GM12878 (cell line): ENCODE results near the gene SLC15A4. TPM values are rescaled to one million over a fixed set of nuclear protein-coding genes. Genes with fewer than 3 reads are reported as not detected.

ENCODE experiments used
- ATAC-seq: fragments of 200-7000 bp; cut with Tn5 transposase; 3 replicates; pipeline ENCODE4 v1.9.1; 2020; ENCODE audit warnings: mild to moderate bottlenecking, moderate library complexity
- BruUV-seq: library from RNA; stranded (reverse); fragments of 400-500 nt; replicated peaks from 2 replicates; lab custom pipeline; 2021; lab: Mats Ljungman, UMichigan
- CTCF ChIA-PET: fragments of 300-600 bp; sonication (Branson Sonifier 250); formaldehyde crosslinking; extraction: SDS; loops from one replicate; lab custom pipeline; 2021; ENCODE audit warnings: inconsistent platforms; lab: Yijun Ruan, JAX
- POLR2A ChIA-PET: fragments of 350-600 bp; formaldehyde crosslinking; extraction: SDS; loops from one replicate; lab custom pipeline; 2021; ENCODE audit warnings: inconsistent platforms; lab: Charles Lee
- RAD21 ChIA-PET: fragments of 300-600 bp; sonication (Branson Sonifier 250); formaldehyde crosslinking; loops from one replicate; lab custom pipeline; 2023; ENCODE audit warnings: antibody characterized with exemption; ENCODE audit not compliant: unreplicated experiment; lab: Charles Lee
- SMC1A ChIA-PET: fragments of 300-600 bp; sonication (Branson Sonifier 250); formaldehyde crosslinking; loops from one replicate; lab custom pipeline; 2023; ENCODE audit not compliant: unreplicated experiment, uncharacterized antibody; lab: Charles Lee
- DNase-seq: peaks from one replicate; pipeline ENCODE4 v3.0.0-alpha.2; 2011; ENCODE audit warnings: low read depth, low spot score
- FAIRE-seq: peaks from 3 replicates; lab custom pipeline; 2011; peaks lifted over from hg19 to GRCh38; lab: Jason Lieb, UNC
- H2AFZ ChIP-seq: 2 replicates; pipeline ENCODE4 v1.6.0; 2011; ENCODE audit warnings: low read depth, low read length, control low read depth; ENCODE audit not compliant: control insufficient read depth
- H3K27ac ChIP-seq: 2 replicates; pipeline ENCODE4 v1.5.1; 2011; ENCODE audit warnings: control low read depth; ENCODE audit not compliant: control insufficient read depth, insufficient read depth
- H3K27me3 ChIP-seq, 2 experiments: replicated peaks in 1 of 2; 2 replicates each; pipeline versions ENCODE4 v1.6.0 to v1.6.1; 2011; ENCODE audit warnings: low read length in 1 of 2; ENCODE audit not compliant: control insufficient read depth in 2 of 2, insufficient read depth in 2 of 2
- H3K36me3 ChIP-seq, 2 experiments: 2 replicates each; pipeline ENCODE4 v1.5.1; 2011; ENCODE audit warnings: low read length in 1 of 2; ENCODE audit not compliant: control insufficient read depth in 2 of 2, insufficient read depth in 2 of 2
- H3K4me1 ChIP-seq: 2 replicates; pipeline ENCODE4 v1.6.1; 2011; ENCODE audit warnings: mild to moderate bottlenecking, low read length, moderate library complexity, mixed read lengths; ENCODE audit not compliant: control insufficient read depth, insufficient read depth
- H3K4me2 ChIP-seq: 2 replicates; pipeline ENCODE4 v1.6.0; 2011; ENCODE audit warnings: control low read depth; ENCODE audit not compliant: control insufficient read depth, insufficient read depth
- H3K4me3 ChIP-seq: fragments of 200-600 bp; sonication (generic); 2 replicates; pipeline ENCODE4 v1.5.1; 2016
- H3K79me2 ChIP-seq: 2 replicates; pipeline ENCODE4 v1.6.0; 2011; ENCODE audit warnings: low read length; ENCODE audit not compliant: control insufficient read depth, insufficient read depth
- H3K9ac ChIP-seq: 2 replicates; pipeline ENCODE4 v1.8.0; 2011; ENCODE audit warnings: low read length, control low read depth, mixed read lengths; ENCODE audit not compliant: control insufficient read depth, insufficient read depth
- H3K9me3 ChIP-seq: replicated peaks from 3 replicates; pipeline ENCODE4 v1.5.1; 2011; ENCODE audit warnings: mild to moderate bottlenecking, low read length; ENCODE audit not compliant: control insufficient read depth, insufficient read depth
- H4K20me1 ChIP-seq: 2 replicates; pipeline ENCODE4 v1.6.0; 2011; ENCODE audit not compliant: control insufficient read depth, insufficient read depth
- CTCF ChIP-seq, 3 experiments: IDR thresholded peaks in 2 of 3; conservative IDR thresholded peaks in 1 of 3; 2 replicates each; pipeline ENCODE4 v1.5.1; 2011; ENCODE audit warnings: low read depth in 3 of 3, low read length in 3 of 3, mild to moderate bottlenecking in 3 of 3, control low read depth in 2 of 3, moderate library complexity in 2 of 3, inconsistent platforms in 1 of 3, mixed read lengths in 1 of 3; ENCODE audit not compliant: control insufficient read depth in 2 of 3, insufficient read depth in 1 of 3; ENCODE audit errors: extremely low read depth in 1 of 3
- DPF2 ChIP-seq: fragments of 450-650 bp; IDR thresholded peaks from 2 replicates; pipeline ENCODE4 v1.6.1; 2017; ENCODE audit warnings: mild to moderate bottlenecking
- ESRRA ChIP-seq: IDR thresholded peaks from 2 replicates; pipeline ENCODE4 v1.6.1; 2012; ENCODE audit warnings: mild to moderate bottlenecking, low read length, improper control_type of control experiment
- WGBS: methylation state at CpG from one replicate; pipeline ENCODE4 v1.1.6; 2016; ENCODE audit warnings: low lambda C conversion rate; ENCODE audit not compliant: insufficient replicate concordance, insufficient coverage; ENCODE audit errors: missing lambda C conversion rate; 5-methylcytosine and 5-hydroxymethylcytosine counted together
- in situ Hi-C: fragments of 300-500 bp; cut with MboI; formaldehyde crosslinking; loops from 9 replicates; pipeline ENCODE4 v1.14.3; 2018; ENCODE audit warnings: mixed read lengths
- intact Hi-C: fragments of 100-400 bp; cut with micrococcal nuclease; formaldehyde crosslinking; loops from one replicate; pipeline ENCODE4 v1.14.2; 2022; ENCODE audit not compliant: unreplicated experiment
- polyA plus RNA-seq, 11 experiments: library from polyadenylated mRNA; depleted of rRNA in 4 of 11; unstranded in 6 of 11; stranded (reverse) in 5 of 11; fragments of >200 nt; fragmentation: Nextera tagmentation in 4 of 11; fragmentation: Illumina TruSeq in 1 of 11; extraction: Ambion mirVana in 4 of 11; extraction: Trizol in 1 of 11; gene quantifications; 1 replicate in 1 of 11; 2 replicates in 10 of 11; pipeline versions ENCODE4 v1.2.1 to v1.2.3, GENCODE V29; 2011 to 2016; ENCODE audit warnings: inconsistent platforms in 2 of 11, missing spikeins in 2 of 11, low read depth in 1 of 11
- total RNA-seq, 4 experiments: library from RNA; depleted of rRNA in 3 of 4; stranded (reverse); fragments of >200 nt in 3 of 4; fragmentation: Illumina TruSeq in 1 of 4; extraction: Trizol in 1 of 4; gene quantifications; 2 replicates each; pipeline versions ENCODE4 v1.2.1 to v1.2.3, GENCODE V29; 2013 to 2021

SLC15A4 gene
- total and polyA plus RNA-seq, 10 of the 15 experiments (the other 5 are each of a cell fraction or from before 2014, with no cell fraction given): 12.7 to 257 (median 36.6) TPM

- RAD21 ChIA-PET: no interaction called here
- ATAC-seq (no peak), DNase-seq (no peak), FAIRE-seq (no peak)
- in situ Hi-C loops (no loop called here), intact Hi-C loops (no loop called here)
- no peak for TF ChIP-seq CTCF (IDR thresholded peaks at IDR 0.05 in 2 of 3, conservative IDR thresholded peaks at IDR 0.05 in 1 of 3; ENCODE audit: control insufficient read depth in 2 of 3, extremely low read depth in 1 of 3, insufficient read depth in 1 of 3, low read depth in 3 of 3, low read length in 3 of 3)
- TF ChIP-seq ESRRA: no peak
- no peak for TF ChIP-seq DPF2
- H3K27ac ChIP-seq: no peak overlapping the region
- BruUV-seq: no TSS peak
- 41% methylated on average over 13 of the region's 13 CpGs for WGBS
- no peak overlapping the region for H2AFZ ChIP-seq
- H3K9ac ChIP-seq: no peak overlapping the region
- H3K4me3 ChIP-seq: no peak overlapping the region
- POLR2A ChIA-PET: no interaction called here
- CTCF ChIA-PET: interaction anchor here (0.7 kb wide), 1 partner anchor 34 kb away, joined by 4 read pairs; no protein-coding TSS in a partner anchor
- H3K9me3 ChIP-seq: no peaks in the 10 kb centered on the region
- H3K79me2 ChIP-seq: no peaks in the 10 kb centered on the region
- H3K36me3 ChIP-seq: no peaks in the 10 kb centered on the region
- SMC1A ChIA-PET: interaction anchor here (1.4 kb wide), 1 partner anchor 93 kb away, joined by 3 read pairs; no protein-coding TSS in a partner anchor
- H3K27me3 ChIP-seq: 0 out of 4 replicates have a peak, but pooled peaks cover 0 to 1% of the 10 kb centered on the region in 2 experiments
- no peaks in the 10 kb centered on the region for H4K20me1 ChIP-seq
- no peak overlapping the region for H3K4me2 ChIP-seq
- H3K4me1 ChIP-seq: no peaks in the 10 kb centered on the region
Measured at GRCh38 chr12:128747441-128747840, 76.3 kb downstream of the SLC15A4 start.
